HK-2 (cell line): ENCODE results near the gene GRAMD1B.

Experiments used
- DNase-seq: peaks from one replicate; pipeline ENCODE4 v3.0.0-alpha.2; 2018; ENCODE audit not compliant: unreplicated experiment

The GRAMD1B gene

GRCh38 chr11:123409456-123410217, 20.4 kb upstream of the GRAMD1B start:
- no peak for DNase-seq

DNA sequence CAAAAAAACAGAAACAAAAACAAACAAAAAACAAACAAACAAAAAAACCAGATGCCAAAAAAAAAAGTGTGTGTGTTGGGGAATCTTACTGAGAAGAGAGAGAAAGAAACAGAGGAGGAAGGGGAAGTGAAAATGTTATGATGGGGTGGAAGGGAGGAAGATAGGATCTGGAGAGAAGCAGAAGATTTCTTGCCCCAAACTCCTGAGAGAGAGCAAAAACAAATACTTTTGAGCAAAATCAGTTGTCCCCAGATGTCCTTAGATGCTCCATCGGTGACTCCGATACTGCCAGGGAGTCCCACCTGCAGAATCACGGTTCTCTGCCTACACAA, 19.9 kb upstream of the GRAMD1B start:
- no peak for DNase-seq

DNA sequence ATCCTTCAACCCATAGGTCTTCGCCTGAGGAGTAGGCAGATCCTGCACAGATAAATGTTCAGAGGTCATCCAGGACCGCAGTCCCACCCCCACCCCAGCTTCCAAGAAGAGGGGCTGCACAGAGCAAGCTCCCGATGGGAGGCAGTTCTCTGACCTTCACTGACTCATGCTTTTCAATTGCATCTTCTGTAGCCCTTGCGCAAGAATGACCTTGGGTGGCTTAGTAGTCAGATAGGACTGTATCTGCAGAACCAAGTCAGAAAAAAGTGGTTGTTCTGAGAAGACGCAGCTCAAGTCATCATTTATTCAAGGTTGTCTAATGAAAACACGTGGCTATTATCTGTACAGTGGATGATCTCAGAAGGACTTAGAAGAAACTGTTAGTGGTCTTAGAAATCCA, 16.4 kb upstream of the GRAMD1B start:
- no peak for DNase-seq

DNA sequence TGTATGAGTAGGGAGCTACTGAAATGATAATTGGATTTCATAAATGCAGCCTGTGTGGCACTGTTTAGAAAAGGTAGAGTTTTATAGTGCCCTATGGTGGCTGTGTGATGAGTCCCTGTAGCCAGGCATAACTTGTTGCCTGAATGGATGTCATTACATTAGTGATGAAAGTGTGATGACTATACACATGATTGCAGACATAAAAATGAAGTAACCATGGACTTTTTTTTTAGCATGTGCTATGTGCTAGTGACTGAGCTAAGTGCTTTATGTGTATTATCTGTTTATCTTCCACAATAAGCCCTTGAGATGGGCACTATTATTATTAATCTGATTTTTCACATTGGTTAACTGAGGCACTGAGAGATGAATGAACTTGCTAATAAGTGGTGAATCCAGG, 13.5 kb upstream of the GRAMD1B start:
- DNase-seq: no peak

GRCh38 chr11:123418351-123419114, 11.5 kb upstream of the GRAMD1B start:
- DNase-seq: no peak

DNA sequence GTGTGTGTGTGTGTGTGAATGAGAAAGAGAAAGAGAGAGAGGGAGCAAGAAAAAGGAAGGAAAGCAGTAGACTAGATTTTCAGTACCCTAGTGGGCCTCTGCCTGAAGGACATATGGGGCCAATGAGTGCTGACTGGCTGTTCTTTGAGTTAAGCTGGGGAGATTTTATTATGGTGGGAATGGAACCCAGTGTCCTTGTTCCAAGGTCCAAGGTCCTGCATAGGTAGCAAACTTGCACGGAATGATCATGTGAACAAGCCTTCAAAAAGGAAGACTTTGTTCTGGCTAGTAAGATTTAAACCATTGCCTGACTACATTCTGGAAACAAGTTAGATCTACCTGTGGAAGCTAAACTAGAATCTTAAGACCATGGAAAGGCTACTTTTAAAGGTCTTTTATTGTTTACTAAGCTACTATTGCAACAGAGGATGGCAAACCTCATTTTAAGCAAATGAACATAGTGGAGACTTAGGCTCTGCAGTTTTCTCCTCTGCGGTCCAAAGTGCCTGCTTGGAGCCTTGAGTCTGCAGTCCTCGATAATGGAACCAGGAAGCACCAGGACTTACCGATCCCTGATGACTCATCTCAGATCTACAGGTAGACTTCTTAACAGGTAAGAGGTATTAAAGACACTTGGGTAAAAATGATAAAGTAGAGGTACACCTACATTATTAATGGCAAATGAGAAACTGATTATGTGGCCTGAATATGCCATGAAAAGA, 10.2 kb upstream of the GRAMD1B start:
- no peak for DNase-seq

GRCh38 chr11:123421589-123421988, 8.5 kb upstream of the GRAMD1B start:
- DNase-seq: no peak

- no peak for DNase-seq
Measured at GRCh38 chr11:123425367-123425766, 4.7 kb upstream of the GRAMD1B start.

GRCh38 chr11:123426789-123427188, 3.3 kb upstream of the GRAMD1B start:
- no peak for DNase-seq

DNA sequence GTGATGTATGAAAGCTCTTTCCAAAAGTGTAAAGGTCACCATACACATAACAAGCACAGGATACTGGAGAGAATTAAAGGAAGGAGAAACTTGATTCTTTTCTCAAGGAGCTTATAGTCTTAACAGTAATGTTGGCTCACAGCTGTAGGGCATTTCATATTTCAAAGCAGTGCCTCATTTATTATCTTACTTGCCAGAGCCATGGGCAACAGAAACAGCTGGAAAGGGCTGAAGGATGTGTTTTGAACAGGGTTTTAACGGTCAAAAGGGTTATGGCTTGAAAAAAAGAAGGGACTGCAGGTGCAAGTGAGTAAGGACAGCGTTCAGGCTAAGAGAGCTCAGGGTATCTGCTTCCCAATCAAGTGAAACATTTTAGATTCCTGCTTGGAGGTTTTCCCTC, 2.7 kb upstream of the GRAMD1B start:
- DNase-seq: no peak

GRCh38 chr11:123428116-123428715, 1.9 kb upstream of the GRAMD1B start:
- DNase-seq: no peak

GRCh38 chr11:123429336-123429735, 733 bp upstream of the GRAMD1B start:
- no peak for DNase-seq

GRCh38 chr11:123430721-123431497, 840 bp downstream of the GRAMD1B start:
- DNase-seq: no peak

- DNase-seq: no peak
Measured at GRCh38 chr11:123431619-123432018, 1.6 kb downstream of the GRAMD1B start.

GRCh38 chr11:123434262-123434661, 4.2 kb downstream of the GRAMD1B start:
- DNase-seq: no peak

- no peak for DNase-seq
Measured at GRCh38 chr11:123434911-123435310, 4.8 kb downstream of the GRAMD1B start.

GRCh38 chr11:123437236-123437979, 7.3 kb downstream of the GRAMD1B start:
- no peak for DNase-seq

DNA sequence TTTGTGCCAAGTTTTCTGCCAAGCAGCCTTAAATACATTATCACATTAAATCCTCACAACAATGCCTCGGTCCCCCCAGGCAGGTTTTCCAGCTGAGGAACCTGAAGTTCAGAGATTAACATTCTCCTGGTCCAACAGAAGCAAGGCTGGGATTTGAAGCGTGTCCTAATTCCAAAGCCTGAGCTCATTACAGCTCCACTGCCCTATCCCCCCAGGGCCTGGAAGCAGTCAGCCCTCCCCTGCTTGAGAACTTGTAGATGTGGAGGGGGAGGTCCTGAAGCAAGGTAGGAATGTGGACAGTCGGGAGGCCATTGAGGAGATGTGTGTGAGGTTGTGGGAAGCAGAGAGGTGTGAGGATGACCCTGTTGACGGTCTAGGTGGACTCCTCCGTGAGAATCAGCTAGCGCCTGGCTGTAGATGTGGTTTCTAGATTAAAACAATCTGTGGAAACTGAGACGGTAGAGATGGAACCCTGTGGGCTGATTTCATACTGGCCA, 8.1 kb downstream of the GRAMD1B start:
- DNase-seq: no peak

DNA sequence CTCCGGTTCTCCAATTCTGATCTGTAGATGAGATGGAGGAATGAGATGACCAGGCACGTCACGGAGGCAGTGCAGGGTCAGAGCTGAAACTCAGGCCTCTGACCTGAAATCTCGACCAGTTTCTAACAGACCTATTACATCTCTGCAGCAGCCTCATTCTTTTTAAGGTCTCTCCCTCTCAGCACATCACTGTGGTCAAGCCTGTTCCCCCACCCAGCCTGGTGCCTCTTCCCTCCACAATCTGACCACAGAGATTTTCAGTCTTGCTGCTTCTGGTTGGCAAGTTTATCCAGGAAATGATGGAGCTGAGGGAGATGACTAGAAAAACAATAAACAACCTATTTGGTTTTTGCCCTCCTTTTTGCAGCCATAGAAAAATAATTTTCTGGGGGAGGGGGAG, 9.5 kb downstream of the GRAMD1B start:
- no peak for DNase-seq

DNA sequence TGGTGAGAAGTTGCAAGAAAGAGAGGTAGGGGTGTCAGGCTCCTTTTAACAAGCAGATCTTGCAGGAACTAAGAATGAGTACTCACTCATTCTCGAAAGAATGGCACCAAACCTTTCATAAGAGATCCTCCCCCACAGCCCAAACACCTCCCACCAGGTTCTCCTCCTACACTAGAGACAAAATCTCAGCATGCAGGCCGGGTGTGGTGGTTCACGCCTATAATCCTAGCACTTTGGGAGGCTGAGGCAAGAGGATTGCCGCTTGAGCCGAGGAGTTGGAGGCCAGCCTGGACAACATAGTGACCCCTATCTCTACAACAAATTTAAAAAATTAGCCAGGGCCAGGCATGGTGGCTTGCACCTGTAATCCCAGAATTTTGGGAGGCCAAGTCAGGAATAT, 11.1 kb downstream of the GRAMD1B start:
- DNase-seq: no peak
